Parathyroid adenoma (tissue), 2 donors: ENCODE results near the gene CES2.

ENCODE experiments used
- H2AFZ ChIP-seq: fragments of 300-600 bp; sonication (generic); one replicate; pipeline ENCODE4 v1.7.0; 2017; ENCODE audit warnings: antibody characterized with exemption, mild to moderate bottlenecking
- H3K27ac ChIP-seq: fragments of 300-600 bp; sonication (generic); one replicate; pipeline ENCODE4 v1.7.0; 2017
- H3K27me3 ChIP-seq: fragments of 300-600 bp; sonication (generic); one replicate; pipeline ENCODE4 v1.7.0; 2017; ENCODE audit warnings: low read length; ENCODE audit not compliant: control insufficient read depth, insufficient read depth
- H3K36me3 ChIP-seq: fragments of 300-600 bp; sonication (generic); one replicate; pipeline ENCODE4 v1.7.0; 2017; ENCODE audit warnings: low read length; ENCODE audit not compliant: control insufficient read depth, insufficient read depth
- H3K4me1 ChIP-seq: fragments of 300-600 bp; sonication (generic); one replicate; pipeline ENCODE4 v1.7.0; 2017; ENCODE audit warnings: control low read depth
- H3K4me2 ChIP-seq: fragments of 300-600 bp; sonication (generic); one replicate; pipeline ENCODE4 v1.7.0; 2017; ENCODE audit warnings: low read length
- H3K4me3 ChIP-seq: fragments of 300-600 bp; sonication (generic); one replicate; pipeline ENCODE4 v1.7.0; 2017; ENCODE audit warnings: low read depth, low read length
- H3K79me2 ChIP-seq: fragments of 300-600 bp; sonication (generic); one replicate; pipeline ENCODE4 v1.7.0; 2017; ENCODE audit warnings: control low read depth
- H3K9ac ChIP-seq: fragments of 300-600 bp; sonication (generic); one replicate; pipeline ENCODE4 v1.7.0; 2017; ENCODE audit warnings: mild to moderate bottlenecking
- H3K9me3 ChIP-seq: fragments of 300-600 bp; sonication (generic); one replicate; pipeline ENCODE4 v1.7.0; 2017; ENCODE audit warnings: low read length; ENCODE audit not compliant: control insufficient read depth
- TF ChIP-seq, protein P1 (sequence below): fragments of 300-600 bp; sonication (generic); IDR thresholded peaks from one replicate; pipeline ENCODE4 v1.7.0; 2017; ENCODE audit warnings: antibody characterized with exemption, mild to moderate bottlenecking
- donor health status: primary hyperparathyroidism.

Gene CES2

DNA sequence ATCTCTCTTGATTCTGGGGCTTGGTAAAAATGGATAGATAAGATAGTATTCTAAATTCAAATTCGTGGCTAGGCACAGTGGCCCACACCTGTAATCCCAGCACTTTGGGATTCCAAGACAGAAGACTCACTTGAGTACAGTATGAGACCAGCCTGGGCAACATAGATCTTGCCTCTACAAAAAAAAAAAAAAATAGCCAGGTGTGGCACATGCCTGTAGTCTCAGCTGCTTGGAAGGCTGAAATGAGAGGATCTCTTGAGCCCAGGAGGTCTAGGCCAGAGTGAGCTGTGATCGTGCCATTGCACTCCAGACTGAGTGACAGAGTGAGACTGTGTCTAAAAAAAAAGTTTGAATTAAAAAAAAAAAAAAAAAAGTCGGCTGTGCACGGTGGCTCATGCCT is 45.7 kb upstream of the CES2 start:
- Histone ChIP-seq H3K36me3 (no peaks in the 10 kb centered on the region), H3K4me1 (peaks cover 13% of the 10 kb centered on the region), H3K4me2 (no peak overlapping the region), H3K4me3 (no peak overlapping the region), H3K27ac (no peak overlapping the region), H3K9ac (no peak overlapping the region), H2AFZ (no peak overlapping the region), H3K9me3 (no peaks in the 10 kb centered on the region), H3K79me2 (peaks cover 6% of the 10 kb centered on the region), H3K27me3 (no peaks in the 10 kb centered on the region)
- TF ChIP-seq, protein P1, sequence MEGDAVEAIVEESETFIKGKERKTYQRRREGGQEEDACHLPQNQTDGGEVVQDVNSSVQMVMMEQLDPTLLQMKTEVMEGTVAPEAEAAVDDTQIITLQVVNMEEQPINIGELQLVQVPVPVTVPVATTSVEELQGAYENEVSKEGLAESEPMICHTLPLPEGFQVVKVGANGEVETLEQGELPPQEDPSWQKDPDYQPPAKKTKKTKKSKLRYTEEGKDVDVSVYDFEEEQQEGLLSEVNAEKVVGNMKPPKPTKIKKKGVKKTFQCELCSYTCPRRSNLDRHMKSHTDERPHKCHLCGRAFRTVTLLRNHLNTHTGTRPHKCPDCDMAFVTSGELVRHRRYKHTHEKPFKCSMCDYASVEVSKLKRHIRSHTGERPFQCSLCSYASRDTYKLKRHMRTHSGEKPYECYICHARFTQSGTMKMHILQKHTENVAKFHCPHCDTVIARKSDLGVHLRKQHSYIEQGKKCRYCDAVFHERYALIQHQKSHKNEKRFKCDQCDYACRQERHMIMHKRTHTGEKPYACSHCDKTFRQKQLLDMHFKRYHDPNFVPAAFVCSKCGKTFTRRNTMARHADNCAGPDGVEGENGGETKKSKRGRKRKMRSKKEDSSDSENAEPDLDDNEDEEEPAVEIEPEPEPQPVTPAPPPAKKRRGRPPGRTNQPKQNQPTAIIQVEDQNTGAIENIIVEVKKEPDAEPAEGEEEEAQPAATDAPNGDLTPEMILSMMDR: no peak

DNA sequence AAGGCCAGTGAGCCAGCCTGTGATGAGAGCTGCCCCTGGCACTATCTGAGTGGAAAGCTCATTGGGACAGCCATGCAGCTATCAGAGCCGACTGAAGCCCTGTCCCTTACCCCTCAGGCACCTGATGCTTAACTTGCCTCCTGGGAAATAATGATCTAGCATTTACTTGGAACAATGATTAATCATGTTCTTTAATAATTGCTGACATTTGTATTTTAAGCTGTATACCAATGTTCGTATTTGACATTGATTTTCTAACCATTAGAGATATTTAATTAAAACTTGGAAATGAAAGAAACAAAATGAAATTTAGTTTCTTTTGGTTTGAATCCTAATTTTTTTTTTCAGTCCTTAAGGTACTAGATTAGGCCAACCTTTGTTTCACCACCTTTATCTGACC is 44.5 kb upstream of the CES2 start:
- no peak overlapping the region for H3K4me2 ChIP-seq
- H2AFZ ChIP-seq: no peak overlapping the region
- no peak overlapping the region for H3K27ac ChIP-seq
- no peak overlapping the region for H3K4me3 ChIP-seq
- TF ChIP-seq, protein P1: no peak
- no peak overlapping the region for H3K9ac ChIP-seq
- H3K27me3 ChIP-seq: no peaks in the 10 kb centered on the region
- H3K4me1 ChIP-seq: peaks cover 12% of the 10 kb centered on the region
- no peaks in the 10 kb centered on the region for H3K36me3 ChIP-seq
- peaks cover 6% of the 10 kb centered on the region for H3K79me2 ChIP-seq
- H3K9me3 ChIP-seq: no peaks in the 10 kb centered on the region

DNA sequence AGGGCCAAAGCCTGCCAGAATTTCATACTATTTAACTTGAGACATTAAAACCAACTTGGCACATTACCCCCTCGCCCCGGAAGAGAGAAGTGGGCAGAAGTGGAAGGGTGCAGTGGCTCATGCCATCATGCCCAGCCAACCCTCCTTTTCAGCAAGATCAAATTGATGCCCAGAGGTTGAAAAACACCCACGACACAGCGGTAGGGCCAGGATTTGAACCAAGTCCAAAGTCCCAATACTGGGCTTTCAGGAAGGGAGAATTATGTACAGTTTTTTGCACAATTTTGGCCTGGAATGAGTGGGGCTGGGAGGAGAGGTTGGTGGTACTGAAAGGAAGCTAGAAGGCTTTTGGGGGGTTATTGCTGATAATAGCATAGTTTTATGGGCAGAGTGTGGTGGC is 44.0 kb upstream of the CES2 start:
- H3K79me2 ChIP-seq: peaks cover 6% of the 10 kb centered on the region
- TF ChIP-seq, protein P1: no peak
- no peak overlapping the region for H3K4me2 ChIP-seq
- no peak overlapping the region for H3K4me3 ChIP-seq
- no peaks in the 10 kb centered on the region for H3K9me3 ChIP-seq
- peaks cover 8% of the 10 kb centered on the region for H3K4me1 ChIP-seq
- H3K27ac ChIP-seq: no peak overlapping the region
- H3K36me3 ChIP-seq: no peaks in the 10 kb centered on the region
- no peak overlapping the region for H3K9ac ChIP-seq
- no peaks in the 10 kb centered on the region for H3K27me3 ChIP-seq
- no peak overlapping the region for H2AFZ ChIP-seq

DNA sequence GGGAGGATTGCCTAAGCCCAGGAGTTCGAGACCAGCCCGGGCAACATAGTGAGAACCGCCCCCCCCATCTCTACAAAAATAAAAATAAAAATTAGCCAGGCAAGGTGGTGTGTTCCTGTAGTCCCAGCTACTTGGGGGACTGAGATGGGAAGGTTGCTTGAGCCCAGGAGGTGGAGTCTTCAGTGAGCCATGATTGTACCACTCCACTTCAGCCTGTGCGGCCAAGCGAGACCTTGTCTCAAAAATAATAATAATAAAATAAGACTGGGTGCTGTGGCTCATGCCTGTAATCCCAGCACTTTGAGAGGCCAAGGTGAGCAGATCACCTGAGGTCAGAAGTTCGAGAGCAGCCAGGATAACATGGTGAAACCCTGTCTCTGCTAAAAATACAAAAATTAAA is 43.5 kb upstream of the CES2 start:
- H3K4me2 ChIP-seq: no peak overlapping the region
- no peak overlapping the region for H3K27ac ChIP-seq
- H3K4me3 ChIP-seq: no peak overlapping the region
- TF ChIP-seq, protein P1: no peak
- no peaks in the 10 kb centered on the region for H3K9me3 ChIP-seq
- H3K36me3 ChIP-seq: no peaks in the 10 kb centered on the region
- no peak overlapping the region for H2AFZ ChIP-seq
- no peaks in the 10 kb centered on the region for H3K27me3 ChIP-seq
- H3K79me2 ChIP-seq: peaks cover 6% of the 10 kb centered on the region
- peaks cover 3% of the 10 kb centered on the region for H3K4me1 ChIP-seq
- no peak overlapping the region for H3K9ac ChIP-seq

DNA sequence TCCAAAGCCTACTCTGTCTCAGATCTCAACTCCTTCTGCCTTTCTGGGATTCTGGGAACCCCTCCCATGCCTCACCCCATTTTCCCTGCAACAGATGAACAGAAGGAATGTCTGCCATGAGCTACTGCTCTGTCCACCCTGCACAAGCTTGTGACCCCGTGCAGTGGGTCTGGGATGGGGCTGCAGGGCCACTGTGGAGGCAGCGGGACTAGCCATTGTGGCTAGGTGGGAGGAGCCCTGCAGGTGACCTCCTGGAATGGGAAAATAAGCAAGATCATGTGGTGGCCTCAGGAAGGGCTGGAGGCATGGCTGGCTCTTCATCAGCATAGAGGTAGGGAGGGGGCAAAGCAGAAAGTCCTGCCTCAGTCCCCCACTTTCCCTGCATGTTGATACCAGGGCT is 41.3 kb upstream of the CES2 start:
- TF ChIP-seq, protein P1: no peak
- Histone ChIP-seq H2AFZ (no peak overlapping the region), H3K79me2 (peaks cover 6% of the 10 kb centered on the region), H3K4me3 (no peak overlapping the region), H3K27me3 (no peaks in the 10 kb centered on the region), H3K9ac (no peak overlapping the region), H3K4me1 (peaks cover 3% of the 10 kb centered on the region), H3K4me2 (no peak overlapping the region), H3K9me3 (no peaks in the 10 kb centered on the region), H3K27ac (no peak overlapping the region), H3K36me3 (no peaks in the 10 kb centered on the region)
